MM.1S (cell line): ENCODE data around the gene DMBX1.

ENCODE experiments used
- DNase-seq: peaks from one replicate; pipeline ENCODE4 v3.0.0-alpha.2; 2015
- H2AFZ ChIP-seq: fragments of 300-600 bp; sonication (generic); 2 replicates; pipeline ENCODE4 v1.6.0; 2016; ENCODE audit warnings: antibody characterized with exemption, low read length
- H3F3A ChIP-seq: fragments of 300-600 bp; sonication (generic); 2 replicates; pipeline ENCODE4 v1.6.1; 2016; ENCODE audit warnings: mild to moderate bottlenecking, antibody characterized with exemption, low read length, moderate library complexity, mixed read lengths; ENCODE audit not compliant: insufficient read depth
- H3K27ac ChIP-seq: fragments of 300-600 bp; sonication (generic); 2 replicates; pipeline ENCODE4 v1.5.1; 2016; ENCODE audit warnings: mild to moderate bottlenecking, low read length
- H3K27me3 ChIP-seq: fragments of 300-600 bp; sonication (generic); replicated peaks from 2 replicates; pipeline ENCODE4 v1.6.0; 2016; ENCODE audit warnings: low read length; ENCODE audit not compliant: insufficient read depth
- H3K36me3 ChIP-seq: fragments of 300-600 bp; sonication (generic); replicated peaks from 2 replicates; pipeline ENCODE4 v1.6.1; 2016; ENCODE audit warnings: mild to moderate bottlenecking, low read length, mixed read lengths; ENCODE audit not compliant: insufficient read depth
- H3K4me1 ChIP-seq: fragments of 300-600 bp; sonication (generic); 2 replicates; pipeline ENCODE4 v1.6.1; 2016; ENCODE audit warnings: low read length, mixed read lengths
- H3K4me2 ChIP-seq: fragments of 300-600 bp; sonication (generic); 2 replicates; pipeline ENCODE4 v1.6.0; 2016; ENCODE audit warnings: low read depth, low read length
- H3K4me3 ChIP-seq: fragments of 300-600 bp; sonication (generic); 2 replicates; pipeline ENCODE4 v1.5.1; 2016; ENCODE audit warnings: low read length, mixed read lengths
- H3K79me2 ChIP-seq: fragments of 300-600 bp; sonication (generic); 2 replicates; pipeline ENCODE4 v1.6.1; 2016; ENCODE audit warnings: mixed run types, low read length, mixed read lengths
- H3K9ac ChIP-seq: fragments of 300-600 bp; sonication (generic); 2 replicates; pipeline ENCODE4 v1.6.1; 2016; ENCODE audit warnings: low read length, mixed read lengths
- H3K9me2 ChIP-seq: fragments of 300-600 bp; sonication (generic); replicated peaks from 2 replicates; pipeline ENCODE4 v1.6.1; 2016; ENCODE audit warnings: mild to moderate bottlenecking, low read length, mixed read lengths; ENCODE audit not compliant: insufficient read depth
- H3K9me3 ChIP-seq: fragments of 300-600 bp; sonication (generic); replicated peaks from 2 replicates; pipeline ENCODE4 v1.6.1; 2016; ENCODE audit warnings: mild to moderate bottlenecking, low read length, mixed read lengths; ENCODE audit not compliant: insufficient read depth
- H4K20me1 ChIP-seq: fragments of 300-600 bp; sonication (generic); 2 replicates; pipeline ENCODE4 v1.6.1; 2016; ENCODE audit warnings: mild to moderate bottlenecking, low read length, moderate library complexity, mixed read lengths; ENCODE audit not compliant: insufficient read depth
- EZH2 ChIP-seq: fragments of 300-600 bp; sonication (generic); optimal IDR thresholded peaks from 2 replicates; pipeline ENCODE3; 2017; ENCODE audit warnings: low read depth, mild to moderate bottlenecking, antibody characterized with exemption, low read length, mixed read lengths
- EZH2phosphoT487 ChIP-seq: fragments of 300-600 bp; sonication (generic); IDR thresholded peaks from 2 replicates; pipeline ENCODE4 v1.6.1; 2018; ENCODE audit warnings: antibody characterized with exemption, low read length
- TF ChIP-seq, protein P1 (sequence below): fragments of 300-600 bp; sonication (generic); IDR thresholded peaks from 2 replicates; pipeline ENCODE4 v1.5.1; 2016; ENCODE audit warnings: antibody characterized with exemption, low read length, mixed read lengths

Gene DMBX1

GRCh38 chr1:46495778-46496177 is 6.1 kb downstream of the DMBX1 start:
- TF ChIP-seq EZH2, result no peak
- TF ChIP-seq, protein P1, sequence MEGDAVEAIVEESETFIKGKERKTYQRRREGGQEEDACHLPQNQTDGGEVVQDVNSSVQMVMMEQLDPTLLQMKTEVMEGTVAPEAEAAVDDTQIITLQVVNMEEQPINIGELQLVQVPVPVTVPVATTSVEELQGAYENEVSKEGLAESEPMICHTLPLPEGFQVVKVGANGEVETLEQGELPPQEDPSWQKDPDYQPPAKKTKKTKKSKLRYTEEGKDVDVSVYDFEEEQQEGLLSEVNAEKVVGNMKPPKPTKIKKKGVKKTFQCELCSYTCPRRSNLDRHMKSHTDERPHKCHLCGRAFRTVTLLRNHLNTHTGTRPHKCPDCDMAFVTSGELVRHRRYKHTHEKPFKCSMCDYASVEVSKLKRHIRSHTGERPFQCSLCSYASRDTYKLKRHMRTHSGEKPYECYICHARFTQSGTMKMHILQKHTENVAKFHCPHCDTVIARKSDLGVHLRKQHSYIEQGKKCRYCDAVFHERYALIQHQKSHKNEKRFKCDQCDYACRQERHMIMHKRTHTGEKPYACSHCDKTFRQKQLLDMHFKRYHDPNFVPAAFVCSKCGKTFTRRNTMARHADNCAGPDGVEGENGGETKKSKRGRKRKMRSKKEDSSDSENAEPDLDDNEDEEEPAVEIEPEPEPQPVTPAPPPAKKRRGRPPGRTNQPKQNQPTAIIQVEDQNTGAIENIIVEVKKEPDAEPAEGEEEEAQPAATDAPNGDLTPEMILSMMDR, result no peak
- TF ChIP-seq EZH2phosphoT487, result no peak
- H3K9me2 ChIP-seq, result no peaks in the 10 kb centered on the region
- no peaks in the 10 kb centered on the region for H3K36me3 ChIP-seq
- no peak for DNase-seq
- no peak overlapping the region for H3K4me3 ChIP-seq
- no peak overlapping the region for H3K27ac ChIP-seq
- H3K4me2 ChIP-seq, result no peak overlapping the region
- H3K27me3 ChIP-seq, result peaks cover 52% of the 10 kb centered on the region
- H3K79me2 ChIP-seq, result no peaks in the 10 kb centered on the region
- H3K4me1 ChIP-seq, result no peaks in the 10 kb centered on the region
- H3F3A ChIP-seq, result no peaks in the 10 kb centered on the region
- no peak overlapping the region for H3K9ac ChIP-seq
- no peaks in the 10 kb centered on the region for H4K20me1 ChIP-seq
- no peak overlapping the region for H2AFZ ChIP-seq
- H3K9me3 ChIP-seq, result no peaks in the 10 kb centered on the region

DNA sequence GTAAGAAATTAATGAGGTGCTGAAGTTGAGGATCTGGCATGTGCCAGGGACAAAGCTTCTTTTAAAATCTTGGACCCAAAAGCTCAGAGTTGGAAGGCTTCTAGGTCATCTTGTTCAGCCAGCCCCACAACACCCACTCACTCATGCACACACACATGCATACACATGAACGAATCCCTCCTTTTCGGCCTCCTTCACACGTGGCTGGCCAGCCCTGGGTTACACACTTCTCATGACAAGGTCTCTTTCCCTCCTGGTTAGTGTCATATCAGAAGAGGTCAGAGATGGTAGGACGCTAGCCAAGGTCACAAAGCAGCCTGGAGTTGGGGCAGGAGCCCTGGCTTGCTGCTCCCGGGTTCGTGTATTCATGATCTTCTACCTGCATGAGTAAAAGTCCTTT is 6.9 kb downstream of the DMBX1 start:
- Histone ChIP-seq H3K27ac (no peak overlapping the region), H3K36me3 (no peaks in the 10 kb centered on the region), H3K4me3 (no peak overlapping the region), H3K79me2 (no peaks in the 10 kb centered on the region), H3K9ac (no peak overlapping the region), H3F3A (no peaks in the 10 kb centered on the region), H2AFZ (no peak overlapping the region), H3K9me2 (no peaks in the 10 kb centered on the region), H3K4me1 (no peaks in the 10 kb centered on the region), H3K27me3 (peaks cover 44% of the 10 kb centered on the region), H3K4me2 (no peak overlapping the region), H4K20me1 (no peaks in the 10 kb centered on the region), H3K9me3 (no peaks in the 10 kb centered on the region)
- no peak for DNase-seq
- TF ChIP-seq EZH2 (no peak), EZH2phosphoT487 (no peak)
- TF ChIP-seq, protein P1, result no peak

- H3K9me2 ChIP-seq, result no peaks in the 10 kb centered on the region
- no peaks in the 10 kb centered on the region for H3F3A ChIP-seq
- no peak overlapping the region for H2AFZ ChIP-seq
- H3K27me3 ChIP-seq, result peaks cover 39% of the 10 kb centered on the region
- DNase-seq, result no peak
- no peaks in the 10 kb centered on the region for H3K79me2 ChIP-seq
- H3K27ac ChIP-seq, result no peak overlapping the region
- H3K4me1 ChIP-seq, result no peaks in the 10 kb centered on the region
- no peaks in the 10 kb centered on the region for H3K9me3 ChIP-seq
- H4K20me1 ChIP-seq, result no peaks in the 10 kb centered on the region
- TF ChIP-seq, protein P1, result no peak
- TF ChIP-seq EZH2 (no peak), EZH2phosphoT487 (no peak)
- H3K36me3 ChIP-seq, result no peaks in the 10 kb centered on the region
- H3K4me3 ChIP-seq, result no peak overlapping the region
- H3K4me2 ChIP-seq, result no peak overlapping the region
- no peak overlapping the region for H3K9ac ChIP-seq
Measured at GRCh38 chr1:46497020-46497419, 7.4 kb downstream of the DMBX1 start.
